ENCODE results near the gene DISC1.

Gene DISC1

GRCh38 chr1:231921646-231922345 is 295.2 kb downstream of the DISC1 start:
- in situ Hi-C loops (cut with MboI; ENCODE audit: low sequenced_read_pairs): no loop called here

DNA sequence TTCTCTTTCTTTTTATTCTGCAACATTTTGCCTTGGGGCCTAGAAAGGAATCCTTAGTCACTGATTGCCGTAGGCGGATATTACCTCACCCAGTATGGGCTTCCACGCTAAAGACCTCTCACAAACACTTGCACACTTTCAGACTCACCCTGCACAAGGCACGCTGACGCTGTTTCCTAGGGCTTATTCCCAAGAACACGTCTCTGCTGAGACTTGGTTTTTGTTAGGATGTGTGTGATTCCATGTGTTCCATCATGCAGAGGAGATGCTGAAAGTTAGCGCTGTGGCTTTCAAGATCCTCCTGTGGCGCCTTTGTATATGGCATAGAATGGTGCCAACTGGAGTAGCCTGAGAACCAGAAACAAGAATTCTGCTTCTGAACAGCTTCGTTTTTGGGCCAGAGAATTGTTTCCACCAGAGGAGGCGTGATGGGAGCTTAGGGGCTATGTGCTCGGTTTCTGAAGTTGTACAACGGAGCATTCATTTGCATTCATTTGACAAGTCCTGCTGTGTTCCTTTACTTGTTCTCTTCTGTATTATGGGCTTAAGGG is 297.0 kb downstream of the DISC1 start:
- in situ Hi-C loops (cut with MboI; ENCODE audit: low sequenced_read_pairs): no loop called here

DNA sequence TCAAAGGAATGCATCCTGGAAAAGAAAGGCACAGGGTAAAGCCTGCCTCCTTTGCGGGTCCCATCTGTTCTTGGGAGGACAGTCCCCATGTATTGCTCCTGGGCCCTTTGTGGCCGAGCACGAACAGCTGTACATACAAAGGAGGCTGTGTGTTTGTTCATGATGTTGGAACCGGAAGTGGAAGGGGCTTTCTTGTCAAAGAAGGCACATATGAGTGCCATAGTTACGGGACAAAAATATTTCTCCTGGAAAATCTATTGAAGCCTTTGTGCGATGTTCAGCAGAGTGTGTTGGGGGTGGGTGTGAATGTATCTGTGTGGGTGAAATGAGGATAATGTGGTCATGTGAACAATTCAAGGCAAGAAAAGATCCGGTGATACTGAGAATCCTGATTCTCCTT is 297.6 kb downstream of the DISC1 start:
- in situ Hi-C loops (cut with MboI; ENCODE audit: low sequenced_read_pairs): no loop called here

DNA sequence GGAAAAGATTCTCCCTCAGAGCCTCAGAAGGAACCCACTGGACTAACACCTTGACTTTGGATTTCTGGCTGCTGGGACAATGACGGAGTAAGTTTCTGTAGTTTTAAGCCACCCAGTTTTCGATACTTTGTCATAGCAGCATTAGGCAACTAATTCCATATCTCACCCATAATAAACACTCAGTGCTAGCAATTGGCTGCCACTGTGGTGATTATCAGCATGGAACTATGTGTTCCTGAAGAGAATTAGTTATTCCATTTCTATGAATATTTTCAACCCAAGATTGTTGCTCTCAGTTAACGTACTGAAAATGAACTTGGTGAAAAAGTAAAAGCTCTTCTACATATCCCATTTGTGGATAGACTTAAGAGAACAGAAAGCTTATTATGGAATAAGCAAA is 299.3 kb downstream of the DISC1 start:
- in situ Hi-C loops (cut with MboI; ENCODE audit: low sequenced_read_pairs): no loop called here

GRCh38 chr1:231926340-231926739 is 299.8 kb downstream of the DISC1 start:
- in situ Hi-C loops (cut with MboI; ENCODE audit: low sequenced_read_pairs): no loop called here

DNA sequence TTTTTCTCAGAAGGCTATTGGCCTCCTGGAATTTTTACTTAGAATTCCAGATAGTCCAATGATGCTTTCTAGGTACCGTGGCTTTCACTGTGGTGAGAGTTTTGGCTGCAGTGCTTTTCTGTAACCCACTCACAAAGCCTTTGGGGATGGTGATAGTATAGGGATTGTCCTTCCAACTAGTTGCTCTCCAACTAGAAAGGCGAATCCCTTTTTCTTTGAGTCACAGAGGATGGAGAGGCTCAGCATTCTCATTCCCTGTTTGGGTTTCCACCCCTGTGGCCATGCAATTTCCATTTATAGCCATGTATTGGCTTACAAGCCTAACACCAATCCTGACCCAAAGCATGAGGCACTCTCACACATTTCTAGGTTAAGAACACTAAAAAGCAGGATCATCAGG is 300.3 kb downstream of the DISC1 start:
- in situ Hi-C loops (cut with MboI; ENCODE audit: low sequenced_read_pairs): no loop called here

GRCh38 chr1:231927431-231927830 is 300.8 kb downstream of the DISC1 start:
- in situ Hi-C loops (cut with MboI; ENCODE audit: low sequenced_read_pairs): no loop called here

- in situ Hi-C loops (cut with MboI; ENCODE audit: low sequenced_read_pairs): no loop called here
These were observed 302.7 kb downstream of the DISC1 start for GRCh38 chr1:231929311-231929710.

DNA sequence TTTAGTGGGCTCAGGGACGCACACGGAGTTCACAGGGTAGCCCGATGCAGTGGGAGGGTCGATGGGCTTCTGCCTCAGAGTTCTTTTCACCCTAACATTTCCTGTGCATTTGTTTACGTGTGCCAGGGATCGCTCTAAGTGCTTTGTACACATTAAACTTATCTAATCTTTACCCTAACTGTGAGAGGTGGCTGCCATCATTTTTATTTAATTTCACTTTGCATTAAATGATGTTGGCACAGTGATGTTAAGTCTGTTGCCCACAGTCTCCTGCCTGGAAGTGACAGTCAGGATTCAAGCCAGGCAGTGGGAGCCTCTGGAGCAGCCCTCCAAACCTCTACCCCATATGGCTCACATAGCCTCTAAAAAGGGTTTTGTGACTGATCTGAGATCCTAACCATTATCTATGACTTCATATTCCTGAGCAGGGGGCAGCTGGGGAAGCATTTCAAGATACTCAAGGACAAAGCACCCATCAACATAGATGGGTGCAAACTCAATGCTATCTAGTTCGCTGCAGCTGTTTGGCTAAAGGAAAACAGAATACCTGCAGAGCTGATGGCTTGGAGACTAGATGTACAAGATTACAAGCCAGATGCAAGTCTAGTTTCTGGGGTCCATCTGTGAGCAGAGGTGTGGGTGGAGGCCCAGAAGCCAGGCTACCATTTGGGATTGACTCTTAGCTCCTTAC is 303.8 kb downstream of the DISC1 start:
- in situ Hi-C loops (cut with MboI; ENCODE audit: low sequenced_read_pairs): no loop called here

- in situ Hi-C loops (cut with MboI; ENCODE audit: low sequenced_read_pairs): no loop called here
These were observed 304.6 kb downstream of the DISC1 start for GRCh38 chr1:231931146-231931545.

GRCh38 chr1:231931846-231932454 is 305.4 kb downstream of the DISC1 start:
- in situ Hi-C loops (cut with MboI; ENCODE audit: low sequenced_read_pairs): no loop called here

DNA sequence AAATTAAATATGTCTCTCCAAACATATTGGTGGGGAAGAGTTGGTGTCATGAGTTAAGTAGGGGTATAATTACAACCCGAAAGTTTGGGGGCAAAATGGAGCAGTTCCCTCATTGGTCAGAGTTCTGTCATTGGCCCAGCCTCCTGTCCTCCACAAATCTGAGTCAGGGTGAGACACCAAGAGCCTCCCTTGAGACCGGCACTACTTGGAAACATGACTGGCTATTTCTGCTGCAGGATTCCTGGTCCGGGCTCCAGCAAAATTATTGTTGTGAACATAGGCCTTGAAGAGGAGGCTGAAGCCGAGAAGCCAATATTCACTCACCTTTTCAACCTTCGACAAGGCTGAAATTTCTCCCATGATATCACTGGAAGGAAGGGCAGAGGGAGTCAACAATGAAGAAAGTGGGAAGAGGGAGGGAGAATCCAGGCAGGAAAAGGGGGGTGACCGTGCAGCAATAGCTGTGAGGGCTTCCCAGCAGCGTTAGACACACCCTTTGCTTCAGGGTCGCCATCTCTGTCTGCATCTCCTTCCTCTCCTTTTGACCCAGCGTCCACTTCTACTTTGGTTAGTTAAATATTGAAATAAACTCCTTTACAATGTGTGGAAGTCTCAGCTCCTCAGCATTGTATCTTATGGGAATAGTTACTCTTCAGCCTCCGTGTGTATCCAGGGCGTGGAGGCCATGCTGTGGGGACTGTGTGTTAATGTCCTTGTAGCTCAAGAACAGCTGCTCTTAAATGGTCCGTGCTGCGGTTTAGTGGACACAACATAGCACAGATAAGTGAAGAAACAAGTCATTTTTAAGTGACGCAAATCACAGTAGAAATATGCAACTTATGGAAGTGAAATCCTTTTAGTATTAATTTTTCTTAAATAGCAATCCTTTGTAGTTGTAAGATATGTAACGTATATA is 307.4 kb downstream of the DISC1 start:
- in situ Hi-C loops (cut with MboI; ENCODE audit: low sequenced_read_pairs): no loop called here

GRCh38 chr1:231934797-231935196 is 308.2 kb downstream of the DISC1 start:
- in situ Hi-C loops (cut with MboI; ENCODE audit: low sequenced_read_pairs): no loop called here

DNA sequence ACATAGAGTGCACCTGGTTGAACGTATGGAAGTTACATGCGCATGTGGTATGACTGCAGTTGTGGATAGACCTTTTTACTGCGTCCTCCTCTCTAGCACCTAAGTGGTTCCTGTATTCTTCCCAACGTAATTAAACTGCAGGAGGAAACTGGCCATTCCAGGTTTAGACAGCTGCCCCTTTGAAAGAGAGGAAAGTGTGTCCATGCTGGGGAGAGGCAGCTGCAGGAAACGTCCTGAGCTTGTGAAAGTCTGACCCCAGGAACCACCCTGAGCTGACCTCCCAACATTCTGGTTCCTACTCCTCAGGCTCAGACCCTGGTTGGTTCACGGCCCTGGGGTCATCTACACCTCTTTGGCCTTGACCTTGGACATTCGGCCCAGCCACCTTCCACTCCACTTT is 309.3 kb downstream of the DISC1 start:
- in situ Hi-C loops (cut with MboI; ENCODE audit: low sequenced_read_pairs): no loop called here

DNA sequence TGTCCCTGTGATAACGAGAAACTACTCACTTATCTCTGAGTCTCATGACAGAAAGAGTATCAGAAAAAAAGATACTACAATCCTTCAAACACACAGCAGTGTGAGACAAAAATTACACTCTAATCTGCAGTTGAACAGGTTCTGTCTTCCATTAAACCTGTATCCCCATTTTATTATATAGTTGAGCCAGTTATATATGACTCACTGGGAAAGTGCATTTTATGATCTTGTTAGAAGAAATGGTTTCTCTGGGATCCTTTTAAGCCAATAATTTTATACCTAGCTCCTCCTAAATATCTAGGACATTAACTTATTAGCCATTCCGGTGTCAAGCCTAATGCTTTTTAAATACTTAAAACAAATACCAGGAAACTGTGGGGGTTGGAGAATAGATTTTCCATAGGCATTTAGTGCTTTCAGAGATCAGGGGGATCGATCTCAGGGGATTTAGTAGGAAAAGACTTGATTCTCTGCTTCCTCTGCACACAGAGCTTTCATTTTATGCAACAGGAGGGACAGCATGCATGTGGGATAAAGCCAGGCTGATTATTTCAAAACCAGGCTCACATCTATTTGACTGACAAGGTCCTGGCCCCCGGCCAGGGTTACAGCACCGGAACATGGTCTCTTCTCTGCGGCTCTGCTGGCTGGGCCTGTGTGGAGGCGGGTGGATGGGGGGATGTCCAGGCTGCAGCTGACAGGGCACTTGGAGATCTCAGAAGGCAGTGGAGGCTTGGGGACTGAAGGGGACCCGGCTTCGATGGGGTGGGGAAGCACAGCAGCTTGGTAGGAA is 310.6 kb downstream of the DISC1 start:
- in situ Hi-C loops (cut with MboI; ENCODE audit: low sequenced_read_pairs): no loop called here

DNA sequence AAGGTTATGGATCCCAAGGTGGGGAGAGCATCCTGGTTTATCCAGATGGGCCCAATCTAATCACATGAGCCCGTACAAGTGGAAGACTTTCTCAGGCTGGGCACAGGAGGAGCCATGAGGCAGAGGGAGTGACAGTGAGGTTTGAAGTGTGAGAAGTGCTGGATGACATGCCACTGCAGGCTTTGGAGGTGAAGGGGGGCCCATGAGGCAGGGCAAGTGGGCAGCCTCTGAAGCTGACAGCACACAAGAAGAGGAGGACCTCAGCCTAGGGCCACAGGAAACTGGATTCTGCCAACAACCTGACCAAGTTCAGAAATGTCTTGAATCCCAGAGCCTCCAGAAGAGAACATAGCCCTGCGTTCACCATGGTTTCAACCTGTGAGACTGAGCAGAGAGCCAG is 311.6 kb downstream of the DISC1 start:
- in situ Hi-C loops (cut with MboI; ENCODE audit: low sequenced_read_pairs): no loop called here

- in situ Hi-C loops (cut with MboI; ENCODE audit: low sequenced_read_pairs): no loop called here
These were observed 312.1 kb downstream of the DISC1 start for GRCh38 chr1:231938711-231939110.

- in situ Hi-C loops (cut with MboI; ENCODE audit: low sequenced_read_pairs): no loop called here
These were observed 312.5 kb downstream of the DISC1 start for GRCh38 chr1:231939118-231939517.

DNA sequence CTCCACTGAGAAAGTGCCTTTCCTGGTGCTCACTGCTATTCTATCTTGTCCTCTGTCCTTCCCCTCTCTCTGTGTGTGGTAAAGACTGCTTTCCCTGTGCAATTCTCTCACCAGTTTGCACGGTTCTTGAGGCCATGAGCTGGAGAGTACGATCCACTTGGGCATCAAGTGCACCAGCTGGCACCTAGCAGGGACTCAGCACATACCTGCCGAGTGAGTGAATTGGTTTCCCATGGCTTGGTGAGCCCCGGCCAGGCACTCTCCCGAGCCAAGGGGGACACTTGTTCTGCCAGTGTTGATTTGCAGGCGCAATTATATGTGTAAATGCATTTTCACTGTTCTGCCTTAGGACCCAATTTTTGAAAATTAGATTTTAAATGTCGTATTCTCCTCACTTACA is 313.5 kb downstream of the DISC1 start:
- in situ Hi-C loops (cut with MboI; ENCODE audit: low sequenced_read_pairs): no loop called here

DNA sequence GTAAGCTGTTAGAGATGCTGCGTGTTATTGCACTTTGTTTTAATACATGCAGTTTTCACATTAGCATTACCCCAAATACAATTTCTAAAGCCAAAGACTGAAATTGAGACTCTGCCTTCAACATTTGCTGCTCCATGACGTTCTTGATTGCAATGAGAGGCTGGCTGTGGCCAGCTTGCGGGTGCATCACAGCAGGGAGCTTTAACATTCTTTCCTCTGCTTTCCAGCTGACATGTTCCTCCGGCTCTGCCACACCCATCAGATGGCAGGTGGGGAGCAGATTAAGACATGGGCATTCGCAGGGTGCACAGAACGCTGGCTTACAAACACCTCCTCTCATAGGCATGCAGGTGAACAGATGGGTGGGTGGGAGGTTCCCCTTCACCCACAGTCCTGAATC is 314.1 kb downstream of the DISC1 start:
- in situ Hi-C loops (cut with MboI; ENCODE audit: low sequenced_read_pairs): no loop called here
